H9 (cell line): ENCODE measurements around the gene NUPR1. TPM values are rescaled to one million over a fixed set of nuclear protein-coding genes. Genes with fewer than 3 reads are reported as not detected.

ENCODE experiments used
- DNase-seq: peaks from one replicate; pipeline ENCODE4 v3.0.0-alpha.2; 2017
- H2AFZ ChIP-seq: one replicate; pipeline ENCODE4 v1.6.1; 2013; ENCODE audit warnings: mild to moderate bottlenecking, low read length, control low read depth, moderate library complexity
- H2AK5ac ChIP-seq: 2 replicates; pipeline ENCODE4 v1.6.1; 2013; ENCODE audit warnings: low read length, control low read depth, mixed read lengths; ENCODE audit not compliant: insufficient read length
- H2BK120ac ChIP-seq: one replicate; pipeline ENCODE4 v1.6.1; 2013; ENCODE audit warnings: low read depth, mild to moderate bottlenecking, low read length, control low read depth, inconsistent platforms; ENCODE audit not compliant: poor library complexity, severe bottlenecking
- H2BK12ac ChIP-seq: 2 replicates; pipeline ENCODE4 v1.6.1; 2013; ENCODE audit warnings: low read length, control low read depth, mixed read lengths, low read depth; ENCODE audit not compliant: insufficient read length
- H2BK15ac ChIP-seq: 2 replicates; pipeline ENCODE4 v1.6.1; 2013; ENCODE audit warnings: low read depth, low read length, control low read depth
- H2BK20ac ChIP-seq: one replicate; pipeline ENCODE4 v1.6.1; 2013; ENCODE audit warnings: low read depth, mild to moderate bottlenecking, low read length, control low read depth, inconsistent platforms; ENCODE audit not compliant: poor library complexity, severe bottlenecking
- H2BK5ac ChIP-seq: 2 replicates; pipeline ENCODE4 v1.6.1; 2013; ENCODE audit warnings: low read length, control low read depth, mixed read lengths; ENCODE audit not compliant: insufficient read length
- H3K14ac ChIP-seq: 2 replicates; pipeline ENCODE4 v1.6.1; 2013; ENCODE audit warnings: low read length, control low read depth; ENCODE audit not compliant: insufficient read depth
- H3K18ac ChIP-seq: 2 replicates; pipeline ENCODE4 v1.6.1; 2013; ENCODE audit warnings: low read depth, mild to moderate bottlenecking, mixed read lengths, low read length, control low read depth; ENCODE audit not compliant: insufficient read length
- H3K23ac ChIP-seq: 2 replicates; pipeline ENCODE4 v1.6.1; 2013; ENCODE audit warnings: low read length, control low read depth, mixed read lengths, low read depth; ENCODE audit not compliant: insufficient read length
- H3K23me2 ChIP-seq: 2 replicates; pipeline ENCODE4 v1.6.1; 2013; ENCODE audit warnings: low read depth, mild to moderate bottlenecking, mixed read lengths, low read length, control low read depth; ENCODE audit not compliant: insufficient read length, poor library complexity, severe bottlenecking
- H3K27ac ChIP-seq: 2 replicates; pipeline ENCODE4 v1.5.1; 2013; ENCODE audit warnings: low read length, control low read depth, mixed read lengths, low read depth; ENCODE audit not compliant: insufficient read length
- H3K27me3 ChIP-seq: 2 replicates; pipeline ENCODE4 v1.6.1; 2013; ENCODE audit warnings: low read length, control low read depth, inconsistent platforms; ENCODE audit not compliant: insufficient read depth
- H3K4ac ChIP-seq: 2 replicates; pipeline ENCODE4 v1.6.1; 2013; ENCODE audit warnings: low read depth, mild to moderate bottlenecking, control low read depth, inconsistent platforms, low read length, moderate library complexity
- H3K4me1 ChIP-seq: 2 replicates; pipeline ENCODE4 v1.6.1; 2013; ENCODE audit warnings: low read length, control low read depth, inconsistent platforms; ENCODE audit not compliant: insufficient read depth
- H3K4me2 ChIP-seq: 2 replicates; pipeline ENCODE4 v1.6.1; 2013; ENCODE audit warnings: low read length, control low read depth, mixed read lengths; ENCODE audit not compliant: insufficient read length, insufficient read depth
- H3K56ac ChIP-seq: 2 replicates; pipeline ENCODE4 v1.6.1; 2013; ENCODE audit warnings: low read depth, mild to moderate bottlenecking, mixed read lengths, low read length, control low read depth; ENCODE audit not compliant: insufficient read length
- H3K79me1 ChIP-seq: 2 replicates; pipeline ENCODE4 v1.6.1; 2013; ENCODE audit warnings: low read depth, mild to moderate bottlenecking, moderate library complexity, low read length, control low read depth, inconsistent platforms; ENCODE audit not compliant: insufficient read depth, poor library complexity, severe bottlenecking
- H3K79me2 ChIP-seq: 2 replicates; pipeline ENCODE4 v1.6.1; 2013; ENCODE audit warnings: low read length, control low read depth, inconsistent platforms; ENCODE audit not compliant: insufficient read depth
- H3K9ac ChIP-seq: 2 replicates; pipeline ENCODE4 v1.6.1; 2013; ENCODE audit warnings: low read length, control low read depth, mixed read lengths; ENCODE audit not compliant: insufficient read length; ENCODE audit errors: extremely low read depth
- H3K9me3 ChIP-seq: one replicate; pipeline ENCODE4 v1.6.1; 2013; ENCODE audit warnings: low read depth, low read length, inconsistent platforms; ENCODE audit not compliant: control insufficient read depth
- H3T11ph ChIP-seq: one replicate; pipeline ENCODE4 v1.6.1; 2013; ENCODE audit warnings: mild to moderate bottlenecking, low read length, control low read depth, inconsistent platforms
- H4K20me1 ChIP-seq: one replicate; pipeline ENCODE4 v1.6.1; 2013; ENCODE audit not compliant: control insufficient read depth, insufficient read length, insufficient read depth
- H4K5ac ChIP-seq: 2 replicates; pipeline ENCODE4 v1.6.1; 2013; ENCODE audit warnings: low read depth, mild to moderate bottlenecking, mixed read lengths, low read length, control low read depth; ENCODE audit not compliant: insufficient read length
- H4K8ac ChIP-seq: replicated peaks from 2 replicates; pipeline ENCODE4 v1.6.1; 2013; ENCODE audit warnings: low read length, control low read depth, mixed read lengths, low read depth; ENCODE audit not compliant: insufficient read length
- H4K91ac ChIP-seq: 2 replicates; pipeline ENCODE4 v1.6.1; 2013; ENCODE audit warnings: low read depth, mild to moderate bottlenecking, moderate library complexity, mixed read lengths, low read length, control low read depth; ENCODE audit not compliant: insufficient read length
- H3K27ac Mint-ChIP-seq, 3 experiments: 2 replicates in 2 of 3; 3 replicates in 1 of 3; pipeline ENCODE4 v1.8.0; 2020 to 2021; ENCODE audit warnings: mixed read lengths in 3 of 3, mild to moderate bottlenecking in 1 of 3, moderate library complexity in 1 of 3
- H3K27me3 Mint-ChIP-seq: 2 replicates; pipeline ENCODE4 v1.8.0; 2021; ENCODE audit warnings: low read depth, mild to moderate bottlenecking, moderate library complexity, mixed read lengths
- H3K36me3 Mint-ChIP-seq, 3 experiments: 2 replicates in 2 of 3; 3 replicates in 1 of 3; pipeline ENCODE4 v1.8.0; 2020 to 2021; ENCODE audit warnings: low read depth in 3 of 3, mixed read lengths in 3 of 3; ENCODE audit not compliant: insufficient read depth in 1 of 3
- H3K4me1 Mint-ChIP-seq, 2 experiments: 2 replicates each; pipeline ENCODE4 v1.8.0; 2020; ENCODE audit warnings: mixed read lengths in 2 of 2
- H3K4me3 Mint-ChIP-seq, 2 experiments: 2 replicates in 1 of 2; 3 replicates in 1 of 2; pipeline ENCODE4 v1.8.0; 2020 to 2021; ENCODE audit warnings: mild to moderate bottlenecking in 2 of 2, mixed read lengths in 2 of 2, moderate library complexity in 1 of 2
- H3K9me3 Mint-ChIP-seq, 2 experiments: 2 replicates in 1 of 2; 3 replicates in 1 of 2; pipeline ENCODE4 v1.8.0; 2020; ENCODE audit warnings: mild to moderate bottlenecking in 2 of 2, mixed read lengths in 2 of 2, moderate library complexity in 1 of 2
- WGBS: extraction: QIAGEN DNeasy Blood & Tissue Kit; methylation state at CpG from one replicate; pipeline ENCODE4 v1.1.7; 2013; ENCODE audit warnings: missing lambda C conversion rate, low lambda C conversion rate, mixed read lengths; ENCODE audit not compliant: insufficient read length; ENCODE audit errors: extremely low coverage; 5-methylcytosine and 5-hydroxymethylcytosine counted together
- total RNA-seq: library from RNA; stranded (reverse); gene quantifications from 2 replicates; pipeline ENCODE4 v1.2.1, GENCODE V29; 2021
- TF ChIP-seq, protein P1 (sequence below): fragments of 200-600 bp; sonication (generic); conservative IDR thresholded peaks from 3 replicates; pipeline ENCODE4 v1.8.0; 2021; ENCODE audit warnings: antibody characterized with exemption, mild to moderate bottlenecking

Gene NUPR1
- total RNA-seq, 1 experiment from 2014 or later, result 0.35 TPM

DNA sequence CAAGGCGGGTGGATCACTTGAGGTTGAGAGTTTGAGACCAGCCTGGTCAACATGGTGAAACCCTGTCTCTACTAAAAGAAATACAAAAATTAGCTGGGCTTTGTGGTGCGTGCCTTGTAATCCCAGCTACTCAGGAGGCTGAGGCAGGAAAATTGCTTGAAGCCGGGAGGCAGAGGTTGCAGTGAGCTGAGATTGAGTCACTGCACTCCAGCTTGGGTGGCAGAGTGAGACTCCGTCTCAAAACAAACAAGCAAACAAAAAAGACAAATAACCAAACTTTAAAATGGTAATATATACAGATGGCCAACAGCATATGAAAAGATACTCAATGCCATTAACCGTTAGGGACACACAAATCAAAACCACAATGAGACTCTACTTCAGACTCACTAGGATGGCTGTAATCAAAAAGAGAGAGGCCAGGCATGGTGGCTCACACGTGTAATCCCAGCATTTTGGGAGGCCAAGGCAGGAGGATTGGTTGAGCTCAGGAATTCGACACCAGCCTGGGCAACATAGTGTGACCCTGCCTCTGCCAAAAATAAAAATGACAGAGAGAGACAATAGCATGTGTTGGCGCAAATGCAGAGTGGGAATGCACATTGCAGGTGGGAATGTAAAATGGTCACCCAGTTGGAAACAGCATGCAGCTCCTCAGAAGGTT is 36.8 kb upstream of the NUPR1 start:
- H3K23ac ChIP-seq, result no peak overlapping the region
- Mint-ChIP-seq H3K9me3 (no peaks in the 10 kb centered on the region), H3K36me3 (peaks cover 0 to 3% (median 2%) of the 10 kb centered on the region in 3 experiments; a peak in 2 of 7 replicates), H3K27me3 (no peaks in the 10 kb centered on the region), H3K4me1 (peaks cover 27 to 28% of the 10 kb centered on the region in 2 experiments), H3K4me3 (no peak overlapping the region), H3K27ac (no peak overlapping the region; a peak in 1 of 7 replicates)
- no peak overlapping the region for H2BK120ac ChIP-seq
- H4K20me1 ChIP-seq, result no peaks in the 10 kb centered on the region
- no peak overlapping the region for H3K27ac ChIP-seq
- TF ChIP-seq, protein P1, sequence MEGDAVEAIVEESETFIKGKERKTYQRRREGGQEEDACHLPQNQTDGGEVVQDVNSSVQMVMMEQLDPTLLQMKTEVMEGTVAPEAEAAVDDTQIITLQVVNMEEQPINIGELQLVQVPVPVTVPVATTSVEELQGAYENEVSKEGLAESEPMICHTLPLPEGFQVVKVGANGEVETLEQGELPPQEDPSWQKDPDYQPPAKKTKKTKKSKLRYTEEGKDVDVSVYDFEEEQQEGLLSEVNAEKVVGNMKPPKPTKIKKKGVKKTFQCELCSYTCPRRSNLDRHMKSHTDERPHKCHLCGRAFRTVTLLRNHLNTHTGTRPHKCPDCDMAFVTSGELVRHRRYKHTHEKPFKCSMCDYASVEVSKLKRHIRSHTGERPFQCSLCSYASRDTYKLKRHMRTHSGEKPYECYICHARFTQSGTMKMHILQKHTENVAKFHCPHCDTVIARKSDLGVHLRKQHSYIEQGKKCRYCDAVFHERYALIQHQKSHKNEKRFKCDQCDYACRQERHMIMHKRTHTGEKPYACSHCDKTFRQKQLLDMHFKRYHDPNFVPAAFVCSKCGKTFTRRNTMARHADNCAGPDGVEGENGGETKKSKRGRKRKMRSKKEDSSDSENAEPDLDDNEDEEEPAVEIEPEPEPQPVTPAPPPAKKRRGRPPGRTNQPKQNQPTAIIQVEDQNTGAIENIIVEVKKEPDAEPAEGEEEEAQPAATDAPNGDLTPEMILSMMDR, result no peak
- no peaks in the 10 kb centered on the region for H3K79me1 ChIP-seq
- no peak overlapping the region for H3T11ph ChIP-seq
- no peak overlapping the region for H3K56ac ChIP-seq
- no peak overlapping the region for H3K14ac ChIP-seq
- no CpG with 5 or more reads among the region's 8 CpGs for WGBS
- no peak overlapping the region for H3K4me2 ChIP-seq
- no peak overlapping the region for H2AFZ ChIP-seq
- H2BK15ac ChIP-seq, result no peak overlapping the region
- no peak for DNase-seq
- no peak overlapping the region for H4K91ac ChIP-seq
- no peaks in the 10 kb centered on the region for H3K23me2 ChIP-seq
- H3K79me2 ChIP-seq, result no peaks in the 10 kb centered on the region
- no peaks in the 10 kb centered on the region; the same call in 1 of the 2 replicates for H3K4me1 ChIP-seq
- H2AK5ac ChIP-seq, result no peak overlapping the region
- H3K18ac ChIP-seq, result no peak overlapping the region
- H3K4ac ChIP-seq, result no peak overlapping the region
- no peak overlapping the region for H2BK5ac ChIP-seq
- no peak overlapping the region for H3K9ac ChIP-seq
- H2BK12ac ChIP-seq, result no peak overlapping the region
- no peaks in the 10 kb centered on the region for H3K9me3 ChIP-seq
- no peaks in the 10 kb centered on the region for H3K27me3 ChIP-seq
- H2BK20ac ChIP-seq, result no peak overlapping the region
- no peak overlapping the region for H4K8ac ChIP-seq
- no peak overlapping the region for H4K5ac ChIP-seq
